ENCODE data around the gene IYD.
"Not testable (repeated sequence)": the region's sequence is repeated elsewhere in the genome, so short reads cannot be mapped to it uniquely, and the experiment has no call there.

IYD gene

GRCh38 chr6:150435832-150436231 lies 67.0 kb downstream of the IYD start:
- no peak for DNase-seq

- no peak for DNase-seq
Measured at GRCh38 chr6:150439373-150439772, 70.6 kb downstream of the IYD start.

- no peak for DNase-seq
Measured at GRCh38 chr6:150443621-150444020, 74.8 kb downstream of the IYD start.

- DNase-seq = no peak
Measured at GRCh38 chr6:150444308-150444707, 75.5 kb downstream of the IYD start.

GRCh38 chr6:150445486-150445885 lies 76.7 kb downstream of the IYD start:
- DNase-seq = no peak

GRCh38 chr6:150448221-150448620 lies 79.4 kb downstream of the IYD start:
- DNase-seq = no peak

- not testable (repeated sequence) for DNase-seq
Measured at GRCh38 chr6:150449055-150449454, 80.2 kb downstream of the IYD start.

- no peak for DNase-seq
Measured at GRCh38 chr6:150450918-150451317, 82.1 kb downstream of the IYD start.

GRCh38 chr6:150451807-150452427 lies 83.1 kb downstream of the IYD start:
- DNase-seq = no peak

- no peak for DNase-seq
Measured at GRCh38 chr6:150452428-150453243, 83.8 kb downstream of the IYD start.

- no peak for DNase-seq
Measured at GRCh38 chr6:150453357-150453756, 84.5 kb downstream of the IYD start.
